ENCODE measurements around the gene ICA1.
A peak's percentile ranks its signal among the peaks of the same experiment; 100 is the strongest.

Gene ICA1

GRCh38 chr7:8146788-8147413, 115.1 kb downstream of the ICA1 start:
- Histone ChIP-seq H3K9ac (ENCODE audit: low read depth, low read length) (no peak overlapping the region), H3K4me3 (ENCODE audit: low read depth, low read length) (no peak overlapping the region), H3K9me3 (ENCODE audit: control insufficient read depth, insufficient read depth, low read length) (no peaks in the 10 kb centered on the region), H3K27me3 (ENCODE audit: control insufficient read depth, insufficient read depth, low read length) (no peaks in the 10 kb centered on the region), H3K4me1 (ENCODE audit: control insufficient read depth, insufficient read depth, low read length) (peaks cover 6% of the 10 kb centered on the region), H3K36me3 (ENCODE audit: control insufficient read depth, insufficient read depth, low read length) (no peaks in the 10 kb centered on the region)

GRCh38 chr7:8146106-8146787, 115.7 kb downstream of the ICA1 start:
- Histone ChIP-seq H3K9me3 (ENCODE audit: control insufficient read depth, insufficient read depth, low read length) (no peaks in the 10 kb centered on the region), H3K4me1 (ENCODE audit: control insufficient read depth, insufficient read depth, low read length) (peaks cover 6% of the 10 kb centered on the region), H3K27me3 (ENCODE audit: control insufficient read depth, insufficient read depth, low read length) (no peaks in the 10 kb centered on the region), H3K4me3 (ENCODE audit: low read depth, low read length) (no peak overlapping the region), H3K36me3 (ENCODE audit: control insufficient read depth, insufficient read depth, low read length) (no peaks in the 10 kb centered on the region), H3K9ac (ENCODE audit: low read depth, low read length) (no peak overlapping the region)

DNA sequence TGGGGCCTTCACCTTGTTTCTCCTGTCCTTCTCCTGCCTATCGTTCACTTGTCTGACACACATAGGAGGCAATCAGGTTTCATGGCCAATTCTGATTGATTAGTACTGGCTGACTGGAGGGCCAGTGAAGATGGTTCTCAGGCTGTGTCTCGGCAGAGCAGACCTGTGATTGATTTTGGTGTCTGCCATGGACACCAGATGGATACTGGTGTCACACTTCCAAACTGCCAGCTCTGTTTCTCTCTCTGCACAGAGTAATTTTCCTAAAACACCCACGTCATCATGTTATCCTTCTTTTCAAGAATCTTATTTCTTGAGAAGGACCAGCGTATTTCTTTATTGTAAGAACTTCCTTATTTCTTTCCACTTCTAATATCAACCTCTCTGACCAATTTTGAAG, 117.1 kb downstream of the ICA1 start:
- no peak overlapping the region for H3K4me3 ChIP-seq (ENCODE audit: low read depth, low read length)
- no peak overlapping the region for H3K9ac ChIP-seq (ENCODE audit: low read depth, low read length)
- H3K36me3 ChIP-seq (ENCODE audit: control insufficient read depth, insufficient read depth, low read length): no peaks in the 10 kb centered on the region
- H3K4me1 ChIP-seq (ENCODE audit: control insufficient read depth, insufficient read depth, low read length): peaks cover 6% of the 10 kb centered on the region
- no peaks in the 10 kb centered on the region for H3K9me3 ChIP-seq (ENCODE audit: control insufficient read depth, insufficient read depth, low read length)
- H3K27me3 ChIP-seq (ENCODE audit: control insufficient read depth, insufficient read depth, low read length): no peaks in the 10 kb centered on the region

- Histone ChIP-seq H3K4me3 (ENCODE audit: low read depth, low read length) (no peak overlapping the region), H3K27me3 (ENCODE audit: control insufficient read depth, insufficient read depth, low read length) (no peaks in the 10 kb centered on the region), H3K9me3 (ENCODE audit: control insufficient read depth, insufficient read depth, low read length) (no peaks in the 10 kb centered on the region), H3K4me1 (ENCODE audit: control insufficient read depth, insufficient read depth, low read length) (peaks cover 6% of the 10 kb centered on the region), H3K36me3 (ENCODE audit: control insufficient read depth, insufficient read depth, low read length) (no peaks in the 10 kb centered on the region), H3K9ac (ENCODE audit: low read depth, low read length) (peak overlapping the region; percentile 9)
These were observed 118.7 kb downstream of the ICA1 start for GRCh38 chr7:8143151-8143874.

DNA sequence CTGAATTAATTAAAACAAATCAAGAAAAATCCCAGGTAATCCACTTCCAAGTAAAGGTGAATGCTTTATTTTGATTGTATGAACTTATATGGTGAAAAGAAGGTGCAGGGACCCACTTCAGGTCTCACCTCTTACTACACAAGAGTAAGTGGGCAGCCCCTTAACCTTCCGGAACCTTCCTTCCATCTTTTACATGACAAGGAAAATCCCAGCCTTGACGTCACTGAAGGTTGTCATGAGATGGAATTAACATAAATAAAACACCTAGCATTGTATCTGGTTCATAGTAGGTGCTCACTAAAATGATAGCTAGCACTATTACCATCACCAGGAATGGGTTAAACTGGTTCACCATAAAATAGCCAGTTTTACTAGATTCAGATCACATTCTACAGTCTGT, 119.5 kb downstream of the ICA1 start:
- Histone ChIP-seq H3K4me3 (ENCODE audit: low read depth, low read length) (no peak overlapping the region), H3K9ac (ENCODE audit: low read depth, low read length) (no peak overlapping the region), H3K36me3 (ENCODE audit: control insufficient read depth, insufficient read depth, low read length) (no peaks in the 10 kb centered on the region), H3K27me3 (ENCODE audit: control insufficient read depth, insufficient read depth, low read length) (no peaks in the 10 kb centered on the region), H3K9me3 (ENCODE audit: control insufficient read depth, insufficient read depth, low read length) (no peaks in the 10 kb centered on the region), H3K4me1 (ENCODE audit: control insufficient read depth, insufficient read depth, low read length) (peaks cover 6% of the 10 kb centered on the region)

GRCh38 chr7:8141070-8141469, 120.9 kb downstream of the ICA1 start:
- H3K4me3 ChIP-seq (ENCODE audit: low read depth, low read length): no peak overlapping the region
- no peak overlapping the region for H3K9ac ChIP-seq (ENCODE audit: low read depth, low read length)
- H3K27me3 ChIP-seq (ENCODE audit: control insufficient read depth, insufficient read depth, low read length): no peaks in the 10 kb centered on the region
- no peaks in the 10 kb centered on the region for H3K9me3 ChIP-seq (ENCODE audit: control insufficient read depth, insufficient read depth, low read length)
- H3K36me3 ChIP-seq (ENCODE audit: control insufficient read depth, insufficient read depth, low read length): no peaks in the 10 kb centered on the region
- H3K4me1 ChIP-seq (ENCODE audit: control insufficient read depth, insufficient read depth, low read length): no peaks in the 10 kb centered on the region

DNA sequence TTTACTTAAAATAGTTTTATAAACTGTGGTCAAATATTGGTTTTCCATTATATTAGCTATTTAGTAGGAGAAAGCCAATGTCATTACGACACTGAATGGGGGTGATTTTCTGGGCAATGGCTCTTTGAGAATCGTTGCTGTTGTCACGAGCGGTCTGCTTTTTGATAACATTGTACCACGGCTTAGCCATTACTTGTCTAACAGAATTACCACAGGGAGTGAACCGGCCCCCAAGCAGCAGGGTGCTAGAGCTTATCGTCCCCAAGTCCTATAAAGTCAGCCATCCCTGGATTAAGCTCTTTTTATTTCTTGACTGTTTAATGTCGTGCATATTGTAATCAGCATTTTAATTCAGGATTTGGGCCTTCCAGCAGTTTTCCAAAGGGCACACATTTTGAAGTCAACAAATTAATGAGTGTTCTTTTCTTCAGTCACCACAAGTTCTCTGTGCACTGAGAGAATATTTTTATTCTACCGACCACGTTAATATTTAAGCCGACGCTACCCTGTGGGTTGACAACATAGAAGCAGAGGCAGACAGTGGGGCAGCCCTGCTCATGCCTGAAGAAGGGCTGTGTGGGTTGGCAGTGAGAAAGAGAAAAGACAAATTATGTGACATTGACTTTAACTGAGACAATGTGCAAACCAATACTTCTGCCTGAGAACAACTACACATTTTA, 125.8 kb downstream of the ICA1 start:
- H3K9me3 ChIP-seq (ENCODE audit: control insufficient read depth, insufficient read depth, low read length): no peaks in the 10 kb centered on the region
- H3K4me3 ChIP-seq (ENCODE audit: low read depth, low read length): no peak overlapping the region
- no peak overlapping the region for H3K9ac ChIP-seq (ENCODE audit: low read depth, low read length)
- no peaks in the 10 kb centered on the region for H3K27me3 ChIP-seq (ENCODE audit: control insufficient read depth, insufficient read depth, low read length)
- no peaks in the 10 kb centered on the region for H3K36me3 ChIP-seq (ENCODE audit: control insufficient read depth, insufficient read depth, low read length)
- H3K4me1 ChIP-seq (ENCODE audit: control insufficient read depth, insufficient read depth, low read length): no peaks in the 10 kb centered on the region

GRCh38 chr7:8135417-8135816, 126.5 kb downstream of the ICA1 start:
- Histone ChIP-seq H3K4me1 (ENCODE audit: control insufficient read depth, insufficient read depth, low read length) (no peaks in the 10 kb centered on the region), H3K9me3 (ENCODE audit: control insufficient read depth, insufficient read depth, low read length) (no peaks in the 10 kb centered on the region)

DNA sequence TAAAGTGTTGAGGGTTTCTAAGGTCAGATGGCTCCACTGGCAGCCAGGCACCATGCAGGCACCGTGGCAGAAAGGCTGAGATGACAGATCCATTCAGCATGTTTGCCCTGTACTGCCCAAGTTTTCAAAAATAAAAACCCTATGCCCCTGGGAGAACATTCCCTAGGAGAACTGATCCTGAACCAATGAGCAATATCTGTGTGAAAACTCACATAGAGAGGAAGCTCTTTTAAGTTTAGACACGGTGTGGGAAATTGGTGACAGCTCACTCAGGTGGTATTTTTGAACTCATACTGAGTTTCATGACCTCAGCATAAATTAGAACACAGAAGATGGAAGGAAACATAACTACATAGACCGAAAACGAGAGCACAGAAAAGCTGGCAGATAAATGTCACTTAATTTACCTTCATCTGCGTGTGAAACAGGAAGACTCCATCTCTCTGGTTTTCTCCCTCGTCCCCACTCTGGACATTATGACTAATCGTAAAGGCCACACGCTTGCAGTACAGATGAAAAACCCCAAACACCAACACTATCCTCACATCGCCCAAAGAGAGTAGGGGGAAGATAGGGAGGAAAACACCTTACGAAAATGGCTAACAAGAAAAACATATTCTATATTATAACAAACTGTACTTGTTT, 127.8 kb downstream of the ICA1 start:
- H3K9ac ChIP-seq (ENCODE audit: low read depth, low read length): no peak overlapping the region
- no peaks in the 10 kb centered on the region for H3K36me3 ChIP-seq (ENCODE audit: control insufficient read depth, insufficient read depth, low read length)
- H3K27me3 ChIP-seq (ENCODE audit: control insufficient read depth, insufficient read depth, low read length): no peaks in the 10 kb centered on the region
- H3K4me3 ChIP-seq (ENCODE audit: low read depth, low read length): no peak overlapping the region
- H3K4me1 ChIP-seq (ENCODE audit: control insufficient read depth, insufficient read depth, low read length): no peaks in the 10 kb centered on the region
- no peaks in the 10 kb centered on the region for H3K9me3 ChIP-seq (ENCODE audit: control insufficient read depth, insufficient read depth, low read length)

More at GRCh38 chr7:8135417-8135816, 126.5 kb downstream of the ICA1 start:
- no peaks in the 10 kb centered on the region for H3K36me3 ChIP-seq (ENCODE audit: control insufficient read depth, insufficient read depth, low read length)
- H3K9ac ChIP-seq (ENCODE audit: low read depth, low read length): no peak overlapping the region
- H3K27me3 ChIP-seq (ENCODE audit: control insufficient read depth, insufficient read depth, low read length): no peaks in the 10 kb centered on the region
- H3K4me3 ChIP-seq (ENCODE audit: low read depth, low read length): no peak overlapping the region

- Histone ChIP-seq H3K4me1 (ENCODE audit: control insufficient read depth, insufficient read depth, low read length) (no peaks in the 10 kb centered on the region), H3K27me3 (ENCODE audit: control insufficient read depth, insufficient read depth, low read length) (no peaks in the 10 kb centered on the region), H3K9me3 (ENCODE audit: control insufficient read depth, insufficient read depth, low read length) (no peaks in the 10 kb centered on the region), H3K4me3 (ENCODE audit: low read depth, low read length) (no peak overlapping the region), H3K36me3 (ENCODE audit: control insufficient read depth, insufficient read depth, low read length) (no peaks in the 10 kb centered on the region), H3K9ac (ENCODE audit: low read depth, low read length) (no peak overlapping the region)
These were observed 128.6 kb downstream of the ICA1 start for GRCh38 chr7:8133188-8133848.

All from iPS-15b (cell line).